Esophagus muscularis mucosa (tissue), 4 donors: ENCODE results near the gene TBC1D5.

Experiments used
- EP300 ChIP-seq: sonication (generic); formaldehyde crosslinking; IDR thresholded peaks from one replicate; pipeline ENCODE4 v1.6.1; 2017; ENCODE audit warnings: antibody characterized with exemption
- POLR2A ChIP-seq: fragments of 450-650 bp; IDR thresholded peaks from one replicate; pipeline ENCODE4 v1.6.1; 2017; ENCODE audit warnings: antibody characterized with exemption, moderate library complexity, mild to moderate bottlenecking, low read depth
- TF ChIP-seq, protein P1 (sequence below), 3 experiments: fragments of 200-600 bp in 2 of 3; fragments of 450-650 bp in 1 of 3; sonication (generic) in 2 of 3; IDR thresholded peaks; one replicate each; pipeline ENCODE4 v1.5.1; 2017 to 2019; ENCODE audit warnings: antibody characterized with exemption in 3 of 3, mild to moderate bottlenecking in 2 of 3, moderate library complexity in 1 of 3

DNA sequence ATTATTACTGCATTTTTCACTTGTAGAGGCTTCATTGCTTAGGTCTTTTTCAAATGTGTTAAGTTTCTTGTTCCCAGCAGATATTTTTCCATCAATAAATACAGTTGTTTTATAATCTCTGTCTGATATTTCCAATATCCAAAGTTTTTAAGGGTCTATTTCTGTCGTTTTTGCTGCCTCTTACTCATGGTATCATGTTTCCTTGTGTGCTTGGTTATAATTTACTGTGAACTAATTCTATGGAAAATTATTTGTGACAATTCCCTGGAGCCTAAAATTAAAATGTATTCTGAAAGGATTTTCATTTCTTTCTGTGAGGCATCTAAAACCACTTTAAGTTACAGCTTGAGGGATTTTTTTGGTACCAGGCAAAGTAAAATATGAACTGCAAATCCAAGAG lies 17.5 kb downstream of the TBC1D5 start:
- TF ChIP-seq POLR2A (no peak), EP300 (no peak)
- TF ChIP-seq, protein P1, sequence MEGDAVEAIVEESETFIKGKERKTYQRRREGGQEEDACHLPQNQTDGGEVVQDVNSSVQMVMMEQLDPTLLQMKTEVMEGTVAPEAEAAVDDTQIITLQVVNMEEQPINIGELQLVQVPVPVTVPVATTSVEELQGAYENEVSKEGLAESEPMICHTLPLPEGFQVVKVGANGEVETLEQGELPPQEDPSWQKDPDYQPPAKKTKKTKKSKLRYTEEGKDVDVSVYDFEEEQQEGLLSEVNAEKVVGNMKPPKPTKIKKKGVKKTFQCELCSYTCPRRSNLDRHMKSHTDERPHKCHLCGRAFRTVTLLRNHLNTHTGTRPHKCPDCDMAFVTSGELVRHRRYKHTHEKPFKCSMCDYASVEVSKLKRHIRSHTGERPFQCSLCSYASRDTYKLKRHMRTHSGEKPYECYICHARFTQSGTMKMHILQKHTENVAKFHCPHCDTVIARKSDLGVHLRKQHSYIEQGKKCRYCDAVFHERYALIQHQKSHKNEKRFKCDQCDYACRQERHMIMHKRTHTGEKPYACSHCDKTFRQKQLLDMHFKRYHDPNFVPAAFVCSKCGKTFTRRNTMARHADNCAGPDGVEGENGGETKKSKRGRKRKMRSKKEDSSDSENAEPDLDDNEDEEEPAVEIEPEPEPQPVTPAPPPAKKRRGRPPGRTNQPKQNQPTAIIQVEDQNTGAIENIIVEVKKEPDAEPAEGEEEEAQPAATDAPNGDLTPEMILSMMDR (IDR thresholded peaks at IDR 0.05) = no peak
